Tibial nerve (tissue), 4 donors: Measurements from ENCODE around the gene TRIM67. TPM values are rescaled to one million over a fixed set of nuclear protein-coding genes. Genes with fewer than 3 reads are reported as not detected.

Experiments used
- DNase-seq, 2 donors: peaks; one replicate each; pipeline ENCODE4 v3.0.0-alpha.2; 2019; ENCODE audit warnings: low spot score in 2 of 2
- H3K27ac ChIP-seq, 4 donors: fragments of 200-600 bp; sonication (generic) in 3 of 4; one replicate each; pipeline ENCODE4 v1.5.1; 2017 to 2019; ENCODE audit warnings: mild to moderate bottlenecking in 1 of 4
- H3K27me3 ChIP-seq, 2 donors: fragments of 200-600 bp; sonication (generic) in 1 of 2; one replicate each; pipeline versions ENCODE4 v1.5.1 to v1.6.0; 2017 to 2019
- H3K36me3 ChIP-seq, 3 donors: fragments of 200-600 bp; sonication (generic); one replicate each; pipeline ENCODE4 v1.5.1; 2018 to 2019
- H3K4me1 ChIP-seq, 4 donors: fragments of 200-600 bp; sonication (generic) in 3 of 4; one replicate each; pipeline ENCODE4 v1.5.1; 2017 to 2019
- H3K4me3 ChIP-seq, 4 donors: fragments of 200-600 bp; sonication (generic) in 3 of 4; one replicate each; pipeline ENCODE4 v1.5.1; 2017 to 2019; ENCODE audit warnings: mild to moderate bottlenecking in 1 of 4, moderate library complexity in 1 of 4
- H3K9me3 ChIP-seq, 4 donors: fragments of 200-600 bp; sonication (generic) in 3 of 4; one replicate each; pipeline ENCODE4 v1.5.1; 2017 to 2019
- CTCF ChIP-seq, 5 experiments: fragments of 200-600 bp in 3 of 5; fragments of 450-650 bp in 2 of 5; sonication (generic) in 3 of 5; IDR thresholded peaks; one replicate each; pipeline ENCODE4 v1.5.1; 2016 to 2019; ENCODE audit warnings: antibody characterized with exemption in 5 of 5, mild to moderate bottlenecking in 3 of 5, moderate library complexity in 2 of 5
- EP300 ChIP-seq, 2 donors: sonication (generic); formaldehyde crosslinking; IDR thresholded peaks; one replicate each; pipeline ENCODE4 v1.6.1; 2017; ENCODE audit warnings: antibody characterized with exemption in 2 of 2, mild to moderate bottlenecking in 1 of 2
- POLR2A ChIP-seq, 2 donors: fragments of 450-650 bp; IDR thresholded peaks; one replicate each; pipeline ENCODE4 v1.6.1; 2017; ENCODE audit warnings: antibody characterized with exemption in 2 of 2, mild to moderate bottlenecking in 2 of 2, moderate library complexity in 2 of 2
- WGBS, 2 donors: methylation state at CpG; one replicate each; pipeline ENCODE4 v1.1.5; 2018; 5-methylcytosine and 5-hydroxymethylcytosine counted together
- total RNA-seq, 4 donors: library from RNA; depleted of rRNA; stranded (reverse); fragments of >200 nt; gene quantifications; one replicate each; pipeline ENCODE4 v1.1.0, GENCODE V29; 2016

The TRIM67 gene
- total RNA-seq, 4 donors from 2014 or later, result 0.30 TPM; not detected in 3

- 69 to 76% methylated on average over 8 of the region's 8 CpGs for WGBS, 2 donors
- Histone ChIP-seq H3K27ac (no peak overlapping the region), H3K4me3 (no peak overlapping the region), H3K9me3 (no peaks in the 10 kb centered on the region), H3K36me3 (no peaks in the 10 kb centered on the region), H3K27me3 (no peaks in the 10 kb centered on the region), H3K4me1 (no peaks in the 10 kb centered on the region)
- TF ChIP-seq POLR2A (IDR thresholded peaks at IDR 0.05), result no peak
- TF ChIP-seq EP300 (IDR thresholded peaks at IDR 0.05), result no peak
- TF ChIP-seq CTCF (IDR thresholded peaks at IDR 0.05), result no peak
- no peak for DNase-seq
These were observed 38.7 kb downstream of the TRIM67 start for GRCh38 chr1:231200388-231201031.

- TF ChIP-seq EP300 (IDR thresholded peaks at IDR 0.05) (no peak), CTCF (IDR thresholded peaks at IDR 0.05) (no peak), POLR2A (IDR thresholded peaks at IDR 0.05) (no peak)
- Histone ChIP-seq H3K4me3 (no peak overlapping the region), H3K27ac (no peak overlapping the region), H3K36me3 (no peaks in the 10 kb centered on the region), H3K27me3 (no peaks in the 10 kb centered on the region), H3K9me3 (no peaks in the 10 kb centered on the region), H3K4me1 (no peaks in the 10 kb centered on the region)
- DNase-seq, result no peak
- 85 to 87% methylated on average over 16 of the region's 16 CpGs for WGBS, 2 donors
These were observed 39.6 kb downstream of the TRIM67 start for GRCh38 chr1:231201375-231201978.

GRCh38 chr1:231201979-231202633 lies 40.2 kb downstream of the TRIM67 start:
- 64% methylated on average over 5 of the region's 5 CpGs for whole genome bisulfite sequencing, 2 donors
- Histone ChIP-seq H3K9me3 (no peaks in the 10 kb centered on the region), H3K36me3 (no peaks in the 10 kb centered on the region), H3K27me3 (no peaks in the 10 kb centered on the region), H3K4me1 (no peaks in the 10 kb centered on the region), H3K27ac (no peak overlapping the region), H3K4me3 (no peak overlapping the region)
- no peak for DNase-seq
- TF ChIP-seq CTCF (IDR thresholded peaks at IDR 0.05) (no peak), POLR2A (IDR thresholded peaks at IDR 0.05) (no peak), EP300 (IDR thresholded peaks at IDR 0.05) (no peak)

GRCh38 chr1:231203259-231204057 lies 41.6 kb downstream of the TRIM67 start:
- DNase-seq, result no peak
- H3K27me3 ChIP-seq, result no peaks in the 10 kb centered on the region

More at GRCh38 chr1:231203259-231204057, 41.6 kb downstream of the TRIM67 start:
- no peak overlapping the region for H3K4me3 ChIP-seq
- 80 to 85% methylated on average over 21 of the region's 21 CpGs for WGBS, 2 donors
- no peak overlapping the region for H3K27ac ChIP-seq
- TF ChIP-seq CTCF (IDR thresholded peaks at IDR 0.05) (no peak), EP300 (IDR thresholded peaks at IDR 0.05) (no peak), POLR2A (IDR thresholded peaks at IDR 0.05) (no peak)
- no peaks in the 10 kb centered on the region for H3K36me3 ChIP-seq
- no peaks in the 10 kb centered on the region for H3K4me1 ChIP-seq
- no peaks in the 10 kb centered on the region for H3K9me3 ChIP-seq
